KOPT-K1 (cell line): ENCODE data around the gene LHX3.
A peak's percentile ranks its signal among the peaks of the same experiment; 100 is the strongest.

Source experiments
- H3K27ac ChIP-seq: fragments of 200-600 bp; sonication (generic); 2 replicates; pipeline ENCODE4 v1.5.1; 2016; ENCODE audit warnings: antibody characterized with exemption, mild to moderate bottlenecking, low read depth, low read length; ENCODE audit not compliant: poor library complexity, severe bottlenecking
- H3K36me3 ChIP-seq: fragments of 200-600 bp; sonication (generic); 2 replicates; pipeline ENCODE4 v1.5.1; 2017; ENCODE audit warnings: antibody characterized with exemption, mild to moderate bottlenecking, low read length, moderate library complexity; ENCODE audit not compliant: insufficient read depth
- H3K9me3 ChIP-seq: fragments of 200-600 bp; sonication (generic); 2 replicates; pipeline ENCODE4 v1.5.1; 2017; ENCODE audit warnings: antibody characterized with exemption, low read length, mild to moderate bottlenecking; ENCODE audit not compliant: insufficient read depth, poor library complexity, severe bottlenecking

LHX3 gene

DNA sequence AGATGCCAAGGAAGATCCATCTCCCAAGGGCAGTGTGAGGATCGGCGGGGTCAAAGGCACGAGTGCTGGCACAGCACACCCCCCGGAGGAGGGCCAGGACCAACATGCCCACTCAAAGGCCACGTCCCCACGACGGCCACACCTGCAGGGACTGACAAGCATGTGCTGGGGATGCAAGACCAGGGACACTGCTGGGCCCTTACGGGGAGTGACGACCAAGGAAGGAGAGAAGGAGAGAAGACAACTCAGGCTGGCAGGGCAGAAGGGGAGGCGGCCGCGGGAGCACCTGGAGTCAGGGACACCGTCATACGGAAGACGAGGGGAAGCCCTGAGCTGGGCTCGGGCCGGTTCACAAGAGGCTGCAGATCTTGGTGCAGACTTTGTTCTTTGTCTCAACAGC, 30.2 kb upstream of the LHX3 start:
- H3K27ac ChIP-seq, result no peak overlapping the region
- H3K9me3 ChIP-seq, result no peaks in the 10 kb centered on the region
- peaks cover 39% of the 10 kb centered on the region; the same call in 1 of the 2 replicates for H3K36me3 ChIP-seq

DNA sequence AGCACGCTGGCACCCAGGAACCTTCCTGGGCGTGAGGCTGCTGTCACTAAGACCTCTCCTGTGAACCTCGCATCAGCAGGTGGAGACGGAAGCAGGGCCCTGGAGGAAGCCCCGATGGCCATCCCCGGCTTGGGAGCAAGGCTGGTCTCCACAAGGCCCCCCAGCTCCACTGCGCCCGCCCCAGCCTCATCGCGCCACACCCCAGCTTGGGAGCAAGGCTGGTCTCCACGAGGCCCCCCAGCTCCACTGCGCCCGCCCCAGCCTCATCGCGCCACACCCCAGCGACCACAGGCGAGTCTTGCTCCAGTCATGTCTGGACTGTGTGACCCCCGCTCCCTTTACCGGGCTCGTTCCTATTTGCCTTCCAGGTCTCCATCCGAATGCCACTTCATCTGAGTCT, 29.7 kb upstream of the LHX3 start:
- H3K27ac ChIP-seq, result no peak overlapping the region
- no peaks in the 10 kb centered on the region for H3K9me3 ChIP-seq
- peaks cover 39% of the 10 kb centered on the region; the same call in 1 of the 2 replicates for H3K36me3 ChIP-seq

DNA sequence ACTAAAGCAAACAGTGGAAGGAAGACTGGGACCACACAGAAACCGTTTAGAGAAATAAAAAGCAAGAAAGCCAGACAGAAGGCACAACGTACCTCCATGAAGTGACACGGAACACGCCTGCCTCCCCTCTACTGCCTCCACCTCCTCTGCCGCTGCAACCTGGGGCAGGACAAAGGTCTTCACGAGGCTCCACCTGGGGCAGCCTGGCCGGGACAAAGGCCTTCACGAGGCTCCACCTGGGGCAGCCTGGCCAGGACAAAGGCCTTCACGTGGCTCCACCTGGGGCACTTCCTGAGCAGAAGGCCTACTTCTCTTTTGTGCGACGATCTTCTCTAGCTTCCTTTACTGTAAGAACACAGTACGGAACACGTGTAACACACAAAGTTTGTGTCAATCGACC, 28.9 kb upstream of the LHX3 start:
- H3K36me3 ChIP-seq, result peaks cover 39% of the 10 kb centered on the region; the same call in 1 of the 2 replicates
- no peaks in the 10 kb centered on the region for H3K9me3 ChIP-seq
- H3K27ac ChIP-seq, result peak overlapping the region; percentile 59

DNA sequence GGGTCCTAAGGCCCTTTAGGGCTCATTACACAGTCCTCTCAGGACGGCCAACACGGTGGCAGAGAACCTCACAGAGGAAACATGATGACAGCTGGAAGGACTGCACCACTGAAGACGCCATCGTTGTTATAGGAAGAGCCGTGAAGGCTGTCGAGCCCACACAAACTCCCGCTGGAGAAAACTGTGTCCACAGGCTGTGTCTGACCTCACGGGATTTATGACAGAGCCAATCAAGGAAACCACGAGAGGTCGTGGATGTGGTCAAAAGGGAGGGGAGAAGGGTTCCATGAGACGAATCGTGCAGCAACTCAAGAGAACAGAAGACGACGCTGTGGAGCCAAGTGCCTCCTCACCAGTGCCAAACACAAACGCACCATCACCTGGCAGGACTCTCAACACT, 28.5 kb upstream of the LHX3 start:
- Histone ChIP-seq H3K36me3 (peaks cover 39% of the 10 kb centered on the region; the same call in 1 of the 2 replicates), H3K9me3 (no peaks in the 10 kb centered on the region), H3K27ac (peak overlapping the region; percentile 59)

- Histone ChIP-seq H3K36me3 (peaks cover 39% of the 10 kb centered on the region; the same call in 1 of the 2 replicates), H3K9me3 (no peaks in the 10 kb centered on the region), H3K27ac (peak overlapping the region; percentile 59)
Observed at GRCh38 chr9:136232969-136233368, 28.0 kb upstream of the LHX3 start.

DNA sequence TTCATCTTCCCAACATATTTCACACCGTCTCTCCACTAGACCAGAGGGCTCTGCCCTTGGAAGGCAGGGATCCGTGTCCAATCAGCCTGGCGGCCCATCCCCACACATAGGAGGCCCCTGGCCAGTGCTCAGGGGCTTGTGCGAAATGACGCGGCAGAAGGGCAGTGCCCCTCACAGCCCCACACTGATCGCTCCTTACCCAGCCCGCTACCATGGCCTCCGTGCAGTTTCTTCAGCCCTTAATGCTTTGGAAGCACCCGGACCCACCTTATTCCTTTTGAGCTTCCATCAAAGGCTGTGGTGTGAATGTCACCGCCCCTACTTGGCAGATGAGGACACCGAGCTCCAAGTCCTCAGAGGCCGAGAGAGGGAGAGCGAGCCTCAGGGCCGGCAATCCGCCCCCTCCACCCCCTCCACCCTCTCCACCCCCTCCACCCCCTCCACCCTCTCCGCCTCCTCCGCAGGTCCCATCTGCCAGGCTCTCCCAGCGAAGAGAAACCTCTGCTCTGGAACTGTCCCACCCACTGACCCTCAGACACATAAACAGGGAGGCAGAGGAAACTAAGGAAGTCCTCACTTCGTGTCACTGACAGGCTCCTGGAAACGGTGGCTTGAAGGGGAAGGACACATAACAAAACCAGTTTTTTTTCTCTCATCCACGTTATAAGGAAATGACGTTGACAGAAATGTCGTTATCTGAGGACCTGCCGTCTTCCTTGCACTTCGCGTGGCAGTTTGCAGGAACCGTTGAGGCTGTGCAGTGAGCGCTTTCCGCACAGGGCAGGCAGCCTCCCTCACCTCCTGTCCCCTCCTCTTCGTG, 26.8 kb upstream of the LHX3 start:
- Histone ChIP-seq H3K36me3 (peaks cover 37% of the 10 kb centered on the region; the same call in 1 of the 2 replicates), H3K9me3 (no peaks in the 10 kb centered on the region), H3K27ac (peak overlapping the region; percentile 59)

GRCh38 chr9:136230773-136231172, 25.8 kb upstream of the LHX3 start:
- H3K27ac ChIP-seq, result no peak overlapping the region
- H3K36me3 ChIP-seq, result peaks cover 36% of the 10 kb centered on the region; the same call in 1 of the 2 replicates
- H3K9me3 ChIP-seq, result no peaks in the 10 kb centered on the region

- Histone ChIP-seq H3K36me3 (peaks cover 35% of the 10 kb centered on the region; the same call in 1 of the 2 replicates), H3K27ac (no peak overlapping the region), H3K9me3 (no peaks in the 10 kb centered on the region)
Observed at GRCh38 chr9:136230365-136230764, 25.4 kb upstream of the LHX3 start.

- Histone ChIP-seq H3K36me3 (peaks cover 36% of the 10 kb centered on the region; the same call in 1 of the 2 replicates), H3K27ac (no peak overlapping the region), H3K9me3 (no peaks in the 10 kb centered on the region)
Observed at GRCh38 chr9:136229096-136230065, 24.5 kb upstream of the LHX3 start.

GRCh38 chr9:136228107-136228875, 23.4 kb upstream of the LHX3 start:
- no peak overlapping the region for H3K27ac ChIP-seq
- peaks cover 41% of the 10 kb centered on the region; the same call in 1 of the 2 replicates for H3K36me3 ChIP-seq
- no peaks in the 10 kb centered on the region for H3K9me3 ChIP-seq

- H3K9me3 ChIP-seq, result no peaks in the 10 kb centered on the region
- H3K36me3 ChIP-seq, result peaks cover 49% of the 10 kb centered on the region; the same call in 1 of the 2 replicates
- no peak overlapping the region for H3K27ac ChIP-seq
Observed at GRCh38 chr9:136226680-136227407, 21.9 kb upstream of the LHX3 start.

- no peaks in the 10 kb centered on the region for H3K9me3 ChIP-seq
- peaks cover 51% of the 10 kb centered on the region; the same call in 1 of the 2 replicates for H3K36me3 ChIP-seq
- peak overlapping the region; percentile 29 for H3K27ac ChIP-seq
Observed at GRCh38 chr9:136225748-136226679, 21.1 kb upstream of the LHX3 start.

DNA sequence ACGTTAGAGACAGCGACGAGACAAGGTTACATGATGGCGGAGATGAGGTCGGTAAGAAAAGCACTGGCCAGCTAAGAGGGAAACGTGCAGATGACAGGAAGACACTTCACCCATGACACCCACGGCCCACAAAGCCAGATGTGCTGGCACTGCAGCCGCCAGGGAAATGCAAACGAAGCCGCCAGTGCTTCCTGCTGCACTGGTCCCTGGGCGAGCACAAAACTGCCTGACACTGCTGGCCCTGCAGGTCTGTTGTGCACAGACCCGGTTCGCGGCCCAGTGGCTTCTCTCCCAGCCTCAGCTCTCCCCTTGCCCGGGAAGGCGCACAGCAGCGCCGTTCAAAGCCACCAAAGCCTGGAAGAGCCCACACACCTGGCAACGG, 20.4 kb upstream of the LHX3 start:
- Histone ChIP-seq H3K36me3 (peaks cover 47% of the 10 kb centered on the region; the same call in 1 of the 2 replicates), H3K27ac (peak overlapping the region; percentile 29), H3K9me3 (no peaks in the 10 kb centered on the region)
